ACHN (cell line): Measurements from ENCODE around the gene PRG3.
"Not testable (repeated sequence)": the region's sequence is repeated elsewhere in the genome, so short reads cannot be mapped to it uniquely, and the experiment has no call there.

Source experiments
- DNase-seq: peaks from one replicate; pipeline ENCODE4 v3.0.0-alpha.2; 2015
- in situ Hi-C: cut with HindIII; loops from 2 replicates; pipeline ENCODE4 v1.10.0; 2017; ENCODE audit warnings: low sequenced_read_pairs, low pct_ligation_motif_present, low pct_unique_long_range_greater_than_20kb

Gene PRG3

GRCh38 chr11:57349491-57350274, 31.3 kb downstream of the PRG3 start:
- peak; percentile 40 for DNase-seq
- in situ Hi-C loops: no loop called here

DNA sequence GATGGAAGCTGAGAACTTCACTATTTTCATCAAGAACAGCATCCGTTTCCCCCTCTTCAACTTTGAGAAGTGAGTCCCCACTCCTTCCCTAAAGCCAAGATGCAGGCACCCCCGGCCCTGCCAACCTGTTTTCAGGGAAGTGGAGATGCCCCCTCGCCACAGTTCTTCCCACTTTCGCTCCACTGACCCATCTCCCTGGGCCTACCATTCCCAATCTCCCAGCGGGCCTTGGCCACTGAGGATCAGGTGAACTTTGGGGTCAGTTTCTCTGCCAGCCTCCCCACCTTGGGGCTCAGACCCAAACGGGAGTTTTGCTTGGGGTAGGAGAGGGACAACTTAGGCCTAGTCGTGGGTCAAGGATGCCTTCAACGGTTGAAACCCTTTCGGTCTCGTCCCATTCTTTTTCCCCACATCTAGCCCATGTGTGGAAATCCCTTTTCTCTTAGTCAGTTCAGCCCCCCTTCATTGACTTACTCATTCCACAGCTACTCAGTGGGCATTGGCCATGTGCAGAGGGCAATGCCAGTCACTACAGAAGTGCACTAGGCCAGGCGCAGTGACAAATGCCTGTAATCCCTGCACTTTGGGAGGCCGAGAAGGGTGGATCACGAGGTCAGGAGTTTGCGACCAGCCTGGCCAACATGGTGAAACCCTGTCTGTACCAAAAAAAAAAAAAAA, 32.2 kb downstream of the PRG3 start:
- in situ Hi-C loops: no loop called here
- peak; percentile 28 for DNase-seq

DNA sequence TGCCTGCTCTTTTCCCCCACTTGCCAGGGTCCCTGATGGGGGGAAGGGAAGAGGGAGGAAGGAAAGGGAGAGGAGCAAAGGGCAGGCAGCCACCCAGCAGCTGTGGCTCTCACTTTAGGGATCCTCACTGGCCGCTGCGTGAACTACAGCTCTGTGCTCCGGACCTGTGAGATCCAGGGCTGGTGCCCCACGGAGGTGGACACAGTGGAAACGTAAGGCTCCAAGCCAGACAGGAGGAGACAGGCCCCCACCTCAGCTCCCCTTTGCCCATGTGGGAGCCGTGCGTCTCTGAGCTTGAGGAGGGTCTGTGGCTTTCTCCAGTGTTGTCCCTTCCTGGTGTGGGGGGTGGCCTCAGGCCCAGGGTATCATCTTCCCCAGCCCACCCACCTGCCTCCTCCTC, 32.9 kb downstream of the PRG3 start:
- in situ Hi-C loops: no loop called here
- no peak for DNase-seq

GRCh38 chr11:57347336-57347735, 33.6 kb downstream of the PRG3 start:
- in situ Hi-C loops: no loop called here
- DNase-seq: no peak

DNA sequence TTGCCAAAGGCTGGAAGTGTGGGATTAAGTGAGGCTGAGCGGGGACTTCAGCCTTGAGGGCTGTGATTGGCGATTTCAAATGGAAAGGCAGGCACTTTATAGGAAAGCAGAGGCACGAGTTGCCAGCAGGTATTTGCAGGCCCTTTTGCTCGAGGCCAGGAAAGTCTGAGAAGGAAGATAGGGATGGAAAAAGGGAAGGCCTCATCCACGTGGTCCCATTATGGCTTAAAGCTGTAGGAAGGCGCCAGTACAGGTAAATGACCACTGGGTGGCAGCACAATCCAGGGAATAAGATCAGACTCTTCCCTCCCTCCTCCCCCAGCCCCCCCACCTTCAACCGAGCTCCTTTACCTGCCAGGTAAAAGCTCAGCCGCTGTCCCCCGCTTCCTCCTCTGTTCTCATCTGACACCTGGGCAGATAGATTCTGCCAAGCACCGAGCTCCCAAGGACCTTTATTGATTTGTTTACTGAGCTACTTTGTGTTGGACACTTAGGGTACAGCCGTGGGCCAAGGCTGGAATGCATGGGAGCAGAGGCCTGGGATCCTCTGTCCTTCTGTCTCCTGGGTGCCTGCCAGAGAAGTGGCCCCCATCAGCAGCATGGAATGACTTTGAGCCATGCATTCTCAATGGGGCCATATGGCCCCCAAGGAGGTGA, 35.3 kb downstream of the PRG3 start:
- peak; percentile 64 for DNase-seq
- in situ Hi-C loops: no loop called here

- DNase-seq: no peak
- in situ Hi-C loops: no loop called here
Measured at GRCh38 chr11:57344826-57345225, 36.1 kb downstream of the PRG3 start.

- DNase-seq: no peak
- in situ Hi-C loops: no loop called here
Measured at GRCh38 chr11:57343825-57344224, 37.1 kb downstream of the PRG3 start.

DNA sequence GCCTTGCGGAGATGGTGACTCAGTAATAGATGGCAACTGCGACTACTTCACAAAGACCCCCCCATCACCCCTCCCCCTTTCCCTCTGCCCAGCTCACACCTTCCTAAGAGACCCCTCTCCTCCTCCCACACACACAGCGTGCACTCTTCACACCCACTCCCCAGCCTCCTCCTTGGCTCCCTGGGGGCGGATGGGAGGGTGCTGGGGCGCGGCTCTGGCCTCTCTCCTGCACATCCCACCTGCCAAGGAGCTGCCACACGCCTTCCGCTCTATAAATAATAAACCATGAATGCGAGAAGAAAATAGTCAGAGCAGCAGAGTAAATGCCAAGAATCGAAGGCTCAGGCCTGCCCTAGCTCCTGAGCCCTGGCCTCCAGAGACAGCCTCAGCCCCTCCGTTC, 38.2 kb downstream of the PRG3 start:
- no peak for DNase-seq
- in situ Hi-C loops: no loop called here

- no peak for DNase-seq
- in situ Hi-C loops: no loop called here
Measured at GRCh38 chr11:57341250-57341808, 39.6 kb downstream of the PRG3 start.

DNA sequence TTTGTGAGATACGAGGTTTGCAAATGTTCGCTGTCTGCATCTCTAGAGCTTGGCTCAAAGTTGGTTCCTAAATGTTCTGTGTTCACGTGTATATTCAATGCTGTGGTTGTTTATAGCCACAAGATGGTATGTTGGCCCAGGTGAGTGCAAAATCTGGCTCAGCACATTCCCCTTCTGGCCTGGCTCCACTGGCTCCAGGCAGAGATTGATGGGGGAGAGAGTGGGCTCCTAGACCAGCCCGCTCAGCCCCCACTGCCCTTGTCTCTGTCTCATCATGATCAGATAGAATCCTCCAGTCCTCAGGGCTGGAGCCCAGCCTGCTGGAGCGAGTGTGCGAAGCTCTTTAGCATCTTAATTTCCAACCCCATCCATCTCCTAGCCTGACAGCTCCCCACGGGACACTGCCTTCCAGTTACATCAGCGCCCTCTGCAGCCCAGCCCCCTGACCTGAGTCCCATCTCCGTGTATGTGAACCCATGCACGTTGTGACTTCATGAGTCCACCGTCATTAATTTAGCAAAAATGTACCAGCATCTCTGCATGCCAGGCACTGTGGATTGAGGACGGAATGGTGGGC, 40.8 kb downstream of the PRG3 start:
- in situ Hi-C loops: no loop called here
- no peak for DNase-seq

DNA sequence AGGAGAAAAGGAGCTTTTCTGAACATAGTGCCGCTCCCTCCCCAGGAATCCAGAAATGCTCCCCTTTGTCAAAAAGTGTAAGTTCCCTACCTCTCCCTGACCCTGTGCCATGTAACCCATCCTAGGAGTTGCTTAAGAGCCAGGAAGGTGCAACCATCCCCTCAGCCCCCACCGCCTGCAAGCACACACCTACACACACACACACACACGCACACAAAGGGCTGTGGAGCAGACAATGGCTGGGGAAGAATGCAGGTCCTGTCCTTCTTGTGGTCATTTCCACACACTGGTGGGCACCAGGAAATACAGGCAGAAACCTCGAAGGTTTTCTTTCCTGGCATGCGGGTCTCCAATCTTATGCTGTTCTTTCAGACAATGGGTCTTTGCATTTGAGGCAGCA, 41.6 kb downstream of the PRG3 start:
- in situ Hi-C loops: no loop called here
- no peak for DNase-seq

DNA sequence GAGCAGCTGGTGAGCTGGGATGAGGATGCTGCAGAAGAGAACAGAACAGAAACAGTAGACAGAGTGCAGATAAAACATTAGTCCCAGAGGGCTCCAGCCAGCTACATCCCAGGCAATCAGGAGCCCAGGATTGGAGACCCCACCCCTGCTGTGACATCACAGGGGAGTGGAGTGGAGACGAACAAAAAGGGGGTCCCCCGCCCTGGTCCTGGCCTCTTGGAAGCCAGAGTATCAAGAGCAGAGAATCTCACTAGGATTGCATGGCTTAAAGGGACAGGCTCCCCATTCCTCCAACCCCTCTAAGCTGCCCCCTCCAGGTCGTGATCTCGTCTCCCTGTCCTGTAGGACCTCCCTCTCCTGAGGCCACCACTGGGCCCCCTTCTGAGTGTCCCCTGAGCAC, 42.8 kb downstream of the PRG3 start, which contains the start of gene P2RX3:
Gene P2RX3 (plus strand): TSS at position 211 of the 400 bp plus-strand sequence. CDS start 199 bp downstream, outside the sequence.
- in situ Hi-C loops: no loop called here
- no peak for DNase-seq

DNA sequence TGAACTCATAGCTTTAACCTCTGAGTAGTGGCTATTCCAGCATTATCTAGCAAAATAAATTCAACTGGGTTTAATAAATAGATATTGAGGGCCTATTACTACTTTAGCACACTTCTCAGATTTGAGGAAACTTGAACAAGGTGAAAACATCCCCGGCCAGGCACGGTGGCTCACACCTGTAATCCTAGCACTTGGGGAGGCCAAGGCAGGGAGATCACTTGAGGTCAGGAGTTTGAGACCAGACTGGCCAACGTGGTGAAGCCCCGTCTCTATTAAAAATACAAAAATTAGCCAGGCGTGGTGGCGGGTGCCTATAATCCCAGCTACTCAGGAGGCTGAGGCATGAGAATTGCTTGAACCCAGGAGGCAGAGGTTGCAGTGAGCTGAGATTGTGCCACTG, 44.1 kb downstream of the PRG3 start:
- in situ Hi-C loops, DNase-seq: not testable (repeated sequence)

GRCh38 chr11:57336111-57336666, 44.8 kb downstream of the PRG3 start:
- no peak for DNase-seq
- in situ Hi-C loops: no loop called here

DNA sequence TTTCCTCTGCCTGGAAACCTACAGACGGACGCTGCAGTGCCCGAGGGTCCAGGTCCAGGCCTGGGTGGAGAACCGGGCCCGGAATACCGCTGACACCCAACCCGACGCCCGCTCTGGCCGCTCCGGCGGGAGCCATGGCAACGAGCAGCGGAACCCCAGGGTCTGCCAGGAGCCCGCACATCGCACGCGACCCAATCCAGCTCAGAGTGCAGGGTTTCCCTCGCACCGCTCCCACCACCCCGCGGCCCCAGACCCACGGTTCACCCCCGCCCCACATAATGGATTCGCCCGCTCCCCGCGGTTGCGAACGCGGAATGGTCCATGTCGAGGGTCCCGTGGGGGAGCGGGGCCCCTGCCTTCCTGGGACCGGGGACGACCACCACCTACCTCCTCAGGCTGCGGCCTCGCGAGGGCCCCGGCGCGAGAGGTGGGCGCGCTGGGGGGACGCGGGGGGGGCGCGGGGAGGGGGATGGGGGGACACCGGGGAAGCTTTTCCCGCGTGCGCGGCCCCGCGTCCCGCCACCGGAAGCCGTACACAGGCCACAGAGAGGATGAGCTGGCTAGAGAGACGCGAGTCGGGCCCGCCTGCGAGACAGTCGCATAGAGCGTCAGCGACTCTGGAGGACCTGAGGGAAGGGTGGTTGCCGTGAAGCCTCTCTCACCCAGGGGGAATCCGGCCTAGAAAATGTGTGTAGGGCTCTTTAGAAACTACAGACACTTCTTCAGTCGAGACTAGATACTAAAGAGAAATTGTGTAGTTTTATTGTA, 45.4 kb downstream of the PRG3 start, which contains the start of gene SSRP1:
Gene SSRP1 (minus strand): TSS at position 550 of the 768 bp plus-strand sequence. CDS start 771 bp downstream, outside the sequence.
- in situ Hi-C loops: no loop called here

DNA sequence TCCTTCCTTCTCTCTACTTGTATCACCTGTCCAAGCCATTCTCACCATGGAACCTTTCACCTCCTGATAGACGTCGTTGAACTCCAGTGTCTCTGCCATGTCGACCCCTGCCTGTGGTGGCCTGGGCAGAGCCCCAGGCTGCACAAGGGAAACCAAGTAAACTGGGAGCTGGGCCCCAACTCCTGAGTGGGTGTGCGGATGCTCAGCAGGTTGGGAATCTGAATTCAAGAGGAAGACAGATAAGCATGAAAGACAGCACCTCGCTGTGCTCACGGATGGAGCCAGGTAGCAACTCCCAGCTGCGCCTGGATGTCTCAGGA, 46.0 kb downstream of the PRG3 start:
- DNase-seq: no peak
- in situ Hi-C loops: no loop called here

More for the DNA sequence above, 45.4 kb downstream of the PRG3 start, which contains the start of gene SSRP1:
- DNase-seq: peak; percentile 83

DNA sequence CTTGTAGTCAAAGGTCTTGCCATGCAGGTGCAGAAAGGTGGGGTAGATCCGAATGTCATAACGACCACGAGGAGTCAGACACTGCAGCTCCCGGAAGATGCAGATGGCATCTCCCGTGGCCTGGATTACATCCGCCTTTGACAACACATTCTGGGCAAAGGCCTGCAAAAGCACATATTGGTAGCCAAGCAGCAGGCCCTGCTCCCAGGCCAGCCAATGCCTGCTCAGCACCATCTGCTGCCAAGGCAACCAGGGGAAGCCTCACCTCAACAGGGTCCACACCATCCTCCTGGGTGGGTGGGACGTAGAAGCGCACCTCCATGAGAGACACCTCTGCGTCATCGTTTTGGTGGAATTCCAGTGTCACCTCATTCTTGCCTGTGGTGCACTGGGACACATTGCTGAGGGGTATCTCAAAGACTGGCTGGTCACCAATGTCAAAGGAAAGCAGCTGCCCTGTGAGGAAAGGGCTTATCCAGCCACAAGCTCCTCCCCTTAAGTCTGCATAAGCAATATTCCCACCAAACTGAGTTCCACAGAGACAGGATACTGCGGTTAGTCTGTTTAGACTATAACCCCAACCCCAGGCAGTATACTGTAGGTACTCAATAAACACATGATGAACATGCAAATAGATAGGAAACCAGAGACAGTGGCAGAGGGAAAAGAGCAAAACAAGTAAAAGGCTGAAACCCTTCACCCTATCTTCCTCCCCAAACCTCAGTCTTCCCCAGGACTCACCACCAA, 48.1 kb downstream of the PRG3 start:
- in situ Hi-C loops: no loop called here
- no peak for DNase-seq
